Lung (tissue), 12 donors: ENCODE results near the gene RXFP2. TPM values are rescaled to one million over a fixed set of nuclear protein-coding genes. Genes with fewer than 3 reads are reported as not detected.

Experiments
- ATAC-seq: fragments of 200-7000 bp; cut with Tn5 transposase; one replicate; pipeline ENCODE4 v1.9.1; 2020; ENCODE audit warnings: moderate number of reproducible peaks; ENCODE audit not compliant: insufficient read depth, low FRiP score
- DNase-seq, 3 donors: peaks; one replicate each; pipeline ENCODE4 v3.0.0-alpha.2; 2013 to 2017
- H3K27ac ChIP-seq, 2 donors: one replicate each; pipeline ENCODE4 v1.5.1; 2013; ENCODE audit warnings: mild to moderate bottlenecking in 2 of 2, moderate library complexity in 2 of 2, control low read depth in 1 of 2, inconsistent platforms in 1 of 2, low read depth in 1 of 2, low read length in 1 of 2
- H3K27me3 ChIP-seq, 3 donors: one replicate each; pipeline ENCODE4 v1.5.1; 2013; ENCODE audit warnings: low read length in 2 of 3; ENCODE audit not compliant: control insufficient read depth in 3 of 3, insufficient read depth in 3 of 3
- H3K36me3 ChIP-seq, 4 donors: one replicate each; pipeline ENCODE4 v1.5.1; 2013; ENCODE audit warnings: low read length in 4 of 4, mild to moderate bottlenecking in 1 of 4, moderate library complexity in 1 of 4; ENCODE audit not compliant: control insufficient read depth in 4 of 4, insufficient read depth in 4 of 4
- H3K4me1 ChIP-seq, 5 donors: one replicate each; pipeline ENCODE4 v1.5.1; 2013; ENCODE audit warnings: low read length in 5 of 5, mild to moderate bottlenecking in 2 of 5, moderate library complexity in 1 of 5; ENCODE audit not compliant: control insufficient read depth in 5 of 5, insufficient read depth in 5 of 5
- H3K4me3 ChIP-seq: one replicate; pipeline ENCODE4 v1.5.1; 2013; ENCODE audit warnings: mild to moderate bottlenecking, control low read depth, moderate library complexity
- H3K9ac ChIP-seq, 2 donors: one replicate each; pipeline ENCODE4 v1.5.1; 2013; ENCODE audit warnings: low read length in 2 of 2, control low read depth in 1 of 2; ENCODE audit not compliant: insufficient read depth in 1 of 2
- H3K9me3 ChIP-seq, 4 donors: one replicate each; pipeline ENCODE4 v1.5.1; 2013; ENCODE audit warnings: low read length in 3 of 4, mild to moderate bottlenecking in 1 of 4, moderate library complexity in 1 of 4; ENCODE audit not compliant: control insufficient read depth in 4 of 4, insufficient read depth in 3 of 4
- CTCF ChIP-seq: IDR thresholded peaks from 2 replicates; pipeline ENCODE4 v1.5.1; 2012; ENCODE audit warnings: mild to moderate bottlenecking; ENCODE audit errors: control extremely low read depth, extremely low read depth
- WGBS, 2 donors: extraction: QIAGEN DNeasy Blood & Tissue Kit; methylation state at CpG; one replicate each; pipeline ENCODE4 v1.1.7; 2013; 5-methylcytosine and 5-hydroxymethylcytosine counted together
- polyA plus RNA-seq, 2 donors: library from polyadenylated mRNA; stranded (reverse); fragments of 200-250 nt; gene quantifications; one replicate each; pipeline ENCODE4 v1.2.1, GENCODE V29; 2013
- total RNA-seq, 2 donors: library from RNA; depleted of rRNA in 1 of 2; stranded (reverse); fragments of >200 nt in 1 of 2; gene quantifications; one replicate each; pipeline ENCODE4 v1.2.1, GENCODE V29; 2014 to 2021
- donor health status: control.
- donor health status: control.
- donor health status: Bipolar disorder and iron deficiency.
- donor health status: healthy.
- donor health status: DM: yes; HTN: yes; CAD: no.

RXFP2 gene
- total and polyA plus RNA-seq, 4 donors, result not detected

- Histone ChIP-seq H3K4me3 (no peak overlapping the region), H3K9me3 (no peaks in the 10 kb centered on the region)
Observed at GRCh38 chr13:31849206-31849605, 109.9 kb downstream of the RXFP2 start.

GRCh38 chr13:31850041-31850555 is 110.8 kb downstream of the RXFP2 start:
- DNase-seq, result no peak
- H3K36me3 ChIP-seq, result no peaks in the 10 kb centered on the region

More at GRCh38 chr13:31849206-31849605, 109.9 kb downstream of the RXFP2 start:
- Histone ChIP-seq H3K4me1 (peaks cover 3 to 14% (median 6%) of the 10 kb centered on the region in 5 donors), H3K9ac (no peak overlapping the region), H3K27ac (peak overlapping the region in 1 of 2 donors; percentile 5), H3K36me3 (no peaks in the 10 kb centered on the region), H3K27me3 (peaks cover 0 to 29% (median 13%) of the 10 kb centered on the region in 3 donors)
- no peak for TF ChIP-seq CTCF
- no peak for DNase-seq
- 83 to 96% methylated on average over 4 of the region's 4 CpGs for whole genome bisulfite sequencing, 2 donors
- ATAC-seq, result no peak

GRCh38 chr13:31851216-31851615 is 111.9 kb downstream of the RXFP2 start:
- Histone ChIP-seq H3K9ac (no peak overlapping the region), H3K36me3 (no peaks in the 10 kb centered on the region), H3K27me3 (peaks cover 0 to 15% (median 11%) of the 10 kb centered on the region in 3 donors), H3K4me1 (peaks cover 0 to 16% (median 3%) of the 10 kb centered on the region in 5 donors), H3K4me3 (no peak overlapping the region), H3K9me3 (no peaks in the 10 kb centered on the region), H3K27ac (no peak overlapping the region)
- TF ChIP-seq CTCF, result no peak
- 96 to 99% methylated on average over 6 of the region's 6 CpGs for WGBS, 2 donors
- ATAC-seq, result no peak
- DNase-seq, result no peak

More at GRCh38 chr13:31850041-31850555, 110.8 kb downstream of the RXFP2 start:
- Histone ChIP-seq H3K4me1 (peaks cover 0 to 16% (median 5%) of the 10 kb centered on the region in 5 donors), H3K4me3 (no peak overlapping the region), H3K27ac (peak overlapping the region in 1 of 2 donors; percentile 47), H3K9ac (no peak overlapping the region), H3K27me3 (peaks cover 0 to 20% (median 11%) of the 10 kb centered on the region in 3 donors), H3K9me3 (no peaks in the 10 kb centered on the region)
- no peak for TF ChIP-seq CTCF
- 64 to 75% methylated on average over 5 of the region's 5 CpGs for WGBS, 2 donors
- ATAC-seq, result no peak
